B cell (primary cell): ENCODE results near the gene NAXD.

Experiments
- EZH2 ChIP-seq: IDR thresholded peaks from 2 replicates; pipeline ENCODE4 v1.6.1; 2012; ENCODE audit warnings: borderline replicate concordance, low read depth, mild to moderate bottlenecking, moderate library complexity, low read length; ENCODE audit not compliant: insufficient read depth, poor library complexity, severe bottlenecking
- TF ChIP-seq, protein P1 (sequence below): fragments of 200-600 bp; IDR thresholded peaks from one replicate; pipeline ENCODE4 v1.8.0; 2022; ENCODE audit warnings: antibody characterized with exemption, mild to moderate bottlenecking

DNA sequence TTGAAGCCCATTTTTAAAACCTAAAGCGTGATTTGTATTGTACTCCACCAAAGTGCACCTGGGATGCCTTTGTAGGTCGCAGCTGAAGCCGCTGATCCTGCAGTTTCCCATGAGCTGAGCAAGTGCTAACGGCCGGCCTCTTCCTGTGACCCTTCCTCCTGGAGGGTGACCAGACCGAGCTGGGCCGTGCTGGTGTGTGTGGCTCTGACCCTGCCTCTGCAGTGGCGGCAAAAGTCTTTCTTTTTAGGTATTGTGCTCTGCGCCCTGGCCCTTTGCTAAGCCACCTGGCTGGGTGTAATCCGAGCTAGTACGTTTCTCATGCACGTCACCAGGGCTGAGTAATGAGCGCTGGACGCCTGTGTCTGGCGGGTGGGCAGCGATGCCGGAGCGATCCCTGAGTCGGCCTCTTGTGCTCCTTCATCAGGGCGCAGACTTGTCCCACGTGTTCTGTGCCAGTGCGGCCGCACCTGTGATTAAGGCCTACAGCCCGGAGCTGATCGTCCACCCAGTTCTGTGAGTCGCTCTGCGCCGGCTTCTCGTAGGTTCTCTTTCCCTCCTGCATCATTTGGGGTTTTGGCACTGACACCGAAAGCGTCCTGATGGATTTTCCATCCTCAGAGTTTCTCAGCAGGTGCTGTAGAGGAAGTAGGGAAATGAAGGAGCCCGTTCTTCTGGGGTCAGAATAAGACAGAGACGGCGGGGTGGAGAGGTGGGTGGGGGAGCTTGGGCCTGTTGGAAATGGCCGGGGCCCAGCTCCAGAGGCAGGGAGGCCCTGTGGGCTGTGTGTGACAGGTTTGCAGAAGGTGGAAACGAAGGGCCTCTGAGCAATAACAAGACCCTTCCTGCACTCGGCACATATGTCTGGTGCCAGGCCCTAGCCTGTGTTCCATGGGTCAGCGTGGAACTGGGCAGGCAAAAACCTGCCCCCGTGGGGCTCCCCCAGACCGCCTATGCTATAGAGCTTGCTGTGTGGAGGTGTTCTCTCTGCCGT is 9.7 kb downstream of the NAXD start:
- TF ChIP-seq, protein P1, sequence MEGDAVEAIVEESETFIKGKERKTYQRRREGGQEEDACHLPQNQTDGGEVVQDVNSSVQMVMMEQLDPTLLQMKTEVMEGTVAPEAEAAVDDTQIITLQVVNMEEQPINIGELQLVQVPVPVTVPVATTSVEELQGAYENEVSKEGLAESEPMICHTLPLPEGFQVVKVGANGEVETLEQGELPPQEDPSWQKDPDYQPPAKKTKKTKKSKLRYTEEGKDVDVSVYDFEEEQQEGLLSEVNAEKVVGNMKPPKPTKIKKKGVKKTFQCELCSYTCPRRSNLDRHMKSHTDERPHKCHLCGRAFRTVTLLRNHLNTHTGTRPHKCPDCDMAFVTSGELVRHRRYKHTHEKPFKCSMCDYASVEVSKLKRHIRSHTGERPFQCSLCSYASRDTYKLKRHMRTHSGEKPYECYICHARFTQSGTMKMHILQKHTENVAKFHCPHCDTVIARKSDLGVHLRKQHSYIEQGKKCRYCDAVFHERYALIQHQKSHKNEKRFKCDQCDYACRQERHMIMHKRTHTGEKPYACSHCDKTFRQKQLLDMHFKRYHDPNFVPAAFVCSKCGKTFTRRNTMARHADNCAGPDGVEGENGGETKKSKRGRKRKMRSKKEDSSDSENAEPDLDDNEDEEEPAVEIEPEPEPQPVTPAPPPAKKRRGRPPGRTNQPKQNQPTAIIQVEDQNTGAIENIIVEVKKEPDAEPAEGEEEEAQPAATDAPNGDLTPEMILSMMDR = no peak
- TF ChIP-seq EZH2 = no peak
